Coronary artery (tissue), 2 donors: ENCODE measurements around the gene USP6NL.

Experiments
- DNase-seq: peaks from one replicate; pipeline ENCODE4 v3.0.0-alpha.2; 2017; ENCODE audit warnings: low spot score
- H3K27ac ChIP-seq, 2 donors: fragments of 200-600 bp; sonication (generic); one replicate each; pipeline ENCODE4 v1.5.1; 2016 to 2019
- H3K4me3 ChIP-seq: fragments of 200-600 bp; sonication (generic); 2 replicates; pipeline ENCODE4 v1.5.1; 2016; ENCODE audit warnings: mild to moderate bottlenecking, moderate library complexity
- CTCF ChIP-seq: fragments of 200-600 bp; sonication (generic); IDR thresholded peaks from one replicate; pipeline ENCODE4 v1.5.1; 2019; ENCODE audit warnings: antibody characterized with exemption

Gene USP6NL

GRCh38 chr10:11489591-11489990 lies 121.9 kb downstream of the USP6NL start:
- H3K27ac ChIP-seq = no peak overlapping the region
- TF ChIP-seq CTCF = no peak
- no peak for DNase-seq
- no peak overlapping the region for H3K4me3 ChIP-seq

- no peak overlapping the region for H3K4me3 ChIP-seq
- no peak for DNase-seq
- no peak for TF ChIP-seq CTCF
- H3K27ac ChIP-seq = no peak overlapping the region
Measured at GRCh38 chr10:11488126-11488525, 123.3 kb downstream of the USP6NL start.

GRCh38 chr10:11483201-11484148 lies 128.0 kb downstream of the USP6NL start:
- DNase-seq = no peak
- no peak for TF ChIP-seq CTCF
- H3K27ac ChIP-seq = no peak overlapping the region
- H3K4me3 ChIP-seq = no peak overlapping the region

- DNase-seq = no peak
- Histone ChIP-seq H3K4me3 (no peak overlapping the region), H3K27ac (no peak overlapping the region)
- TF ChIP-seq CTCF = no peak
Measured at GRCh38 chr10:11482306-11482705, 129.1 kb downstream of the USP6NL start.

- H3K4me3 ChIP-seq = no peak overlapping the region
- H3K27ac ChIP-seq = no peak overlapping the region
- no peak for TF ChIP-seq CTCF
- DNase-seq = no peak
Measured at GRCh38 chr10:11480687-11481086, 130.8 kb downstream of the USP6NL start.

- no peak overlapping the region for H3K27ac ChIP-seq
- no peak for DNase-seq
- no peak for TF ChIP-seq CTCF
Measured at GRCh38 chr10:11479300-11479699, 132.2 kb downstream of the USP6NL start.

GRCh38 chr10:11478807-11479206 lies 132.6 kb downstream of the USP6NL start:
- no peak overlapping the region for H3K27ac ChIP-seq
- DNase-seq = no peak
- no peak overlapping the region for H3K4me3 ChIP-seq
- TF ChIP-seq CTCF = no peak

More at GRCh38 chr10:11479300-11479699, 132.2 kb downstream of the USP6NL start:
- H3K4me3 ChIP-seq = no peak overlapping the region
